HEK293T (cell line): ENCODE results near the gene RER1.

Source experiments
- CTCF ChIA-PET: fragments of 350-600 bp; formaldehyde crosslinking; extraction: SDS; loops from one replicate; lab custom pipeline; 2021; ENCODE audit warnings: antibody characterized with exemption, inconsistent platforms; lab: Yijun Ruan, JAX
- POLR2A ChIA-PET: fragments of 350-600 bp; formaldehyde crosslinking; extraction: SDS; loops from one replicate; lab custom pipeline; 2020; ENCODE audit warnings: antibody characterized with exemption, inconsistent platforms; lab: Yijun Ruan, JAX
- DNase-seq: peaks from one replicate; pipeline ENCODE4 v3.0.0; 2012; ENCODE audit warnings: mixed read lengths; ENCODE audit errors: extremely low spot score
- ARNT ChIP-seq: fragments of 450-650 bp; IDR thresholded peaks from 2 replicates; pipeline ENCODE4 v1.6.1; 2017; ENCODE audit warnings: mild to moderate bottlenecking
- BHLHE40 ChIP-seq: fragments of 450-650 bp; IDR thresholded peaks from 2 replicates; pipeline ENCODE4 v1.6.1; 2016; ENCODE audit warnings: mild to moderate bottlenecking, moderate library complexity, borderline replicate concordance
- CTBP1 ChIP-seq: fragments of 450-650 bp; IDR thresholded peaks from 2 replicates; pipeline ENCODE4 v1.6.1; 2016; ENCODE audit warnings: borderline replicate concordance
- ELF4 ChIP-seq: fragments of 450-650 bp; IDR thresholded peaks from 2 replicates; pipeline ENCODE4 v1.6.1; 2017; ENCODE audit warnings: antibody characterized with exemption
- FOXA1 ChIP-seq: fragments of 450-650 bp; IDR thresholded peaks from 2 replicates; pipeline ENCODE4 v1.6.1; 2016; ENCODE audit warnings: mild to moderate bottlenecking
- FOXK2 ChIP-seq: fragments of 450-650 bp; IDR thresholded peaks from 2 replicates; pipeline ENCODE4 v1.6.1; 2016; ENCODE audit warnings: mild to moderate bottlenecking
- FOXM1 ChIP-seq: fragments of 450-650 bp; IDR thresholded peaks from 2 replicates; pipeline ENCODE4 v1.6.1; 2017; ENCODE audit warnings: mild to moderate bottlenecking, borderline replicate concordance
- HDGF ChIP-seq: fragments of 450-650 bp; IDR thresholded peaks from 2 replicates; pipeline ENCODE4 v1.6.1; 2017; ENCODE audit warnings: antibody characterized with exemption, borderline replicate concordance
- L3MBTL2 ChIP-seq: fragments of 450-650 bp; conservative IDR thresholded peaks from 2 replicates; pipeline ENCODE4 v1.6.1; 2016; ENCODE audit warnings: mild to moderate bottlenecking
- LEF1 ChIP-seq: fragments of 450-650 bp; IDR thresholded peaks from 2 replicates; pipeline ENCODE4 v1.6.1; 2017; ENCODE audit warnings: mild to moderate bottlenecking, borderline replicate concordance
- NFRKB ChIP-seq: fragments of 450-650 bp; IDR thresholded peaks from 2 replicates; pipeline ENCODE4 v1.6.1; 2016; ENCODE audit warnings: mild to moderate bottlenecking, moderate library complexity
- SP1 ChIP-seq: fragments of 450-650 bp; IDR thresholded peaks from 2 replicates; pipeline ENCODE4 v1.6.1; 2017
- SUZ12 ChIP-seq: fragments of 450-650 bp; IDR thresholded peaks from 2 replicates; pipeline ENCODE4 v1.6.1; 2016; ENCODE audit warnings: mild to moderate bottlenecking
- TARDBP ChIP-seq: fragments of 450-650 bp; IDR thresholded peaks from 2 replicates; pipeline ENCODE4 v1.6.1; 2016
- ZNF384 ChIP-seq: fragments of 450-650 bp; IDR thresholded peaks from 2 replicates; pipeline ENCODE4 v1.6.1; 2016
- TF ChIP-seq, protein P1 (sequence below): fragments of 450-650 bp; IDR thresholded peaks from 2 replicates; pipeline ENCODE4 v1.6.1; 2016

RER1 gene

DNA sequence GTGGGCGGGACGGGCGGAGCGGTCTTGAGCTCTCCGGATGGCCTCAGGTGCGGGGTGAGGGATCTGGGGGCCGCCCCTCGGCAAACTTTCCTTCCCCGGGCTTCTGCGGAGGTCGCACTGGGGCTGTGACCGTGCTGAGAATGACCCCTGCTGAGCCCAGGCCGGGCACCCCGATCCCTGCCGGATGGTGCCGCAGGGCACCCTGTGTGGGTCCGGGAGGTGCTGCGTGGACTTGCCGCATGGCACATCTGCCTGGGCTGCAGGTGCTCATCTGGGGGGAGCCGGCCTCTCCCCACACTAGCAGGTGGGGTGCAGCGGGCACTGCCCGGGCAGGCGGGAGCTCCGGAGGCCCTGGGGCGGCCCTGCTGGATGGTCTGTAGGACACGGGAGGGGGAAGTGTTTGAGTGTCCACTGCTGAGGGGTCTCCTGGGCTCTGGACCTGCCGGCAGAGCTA, 52.5 kb downstream of the RER1 start:
- TF ChIP-seq FOXM1 (no peak), ARNT (no peak), HDGF (no peak), ELF4 (no peak), SP1 (no peak), ZNF384 (no peak), NFRKB (no peak), L3MBTL2 (no peak), FOXK2 (no peak), TARDBP (no peak), BHLHE40 (no peak), SUZ12 (no peak), CTBP1 (no peak)
- TF ChIP-seq, protein P1, sequence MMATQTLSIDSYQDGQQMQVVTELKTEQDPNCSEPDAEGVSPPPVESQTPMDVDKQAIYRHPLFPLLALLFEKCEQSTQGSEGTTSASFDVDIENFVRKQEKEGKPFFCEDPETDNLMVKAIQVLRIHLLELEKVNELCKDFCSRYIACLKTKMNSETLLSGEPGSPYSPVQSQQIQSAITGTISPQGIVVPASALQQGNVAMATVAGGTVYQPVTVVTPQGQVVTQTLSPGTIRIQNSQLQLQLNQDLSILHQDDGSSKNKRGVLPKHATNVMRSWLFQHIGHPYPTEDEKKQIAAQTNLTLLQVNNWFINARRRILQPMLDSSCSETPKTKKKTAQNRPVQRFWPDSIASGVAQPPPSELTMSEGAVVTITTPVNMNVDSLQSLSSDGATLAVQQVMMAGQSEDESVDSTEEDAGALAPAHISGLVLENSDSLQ: no peak
- CTCF ChIA-PET: no interaction called here
- no peak for DNase-seq
- POLR2A ChIA-PET: no interaction called here

DNA sequence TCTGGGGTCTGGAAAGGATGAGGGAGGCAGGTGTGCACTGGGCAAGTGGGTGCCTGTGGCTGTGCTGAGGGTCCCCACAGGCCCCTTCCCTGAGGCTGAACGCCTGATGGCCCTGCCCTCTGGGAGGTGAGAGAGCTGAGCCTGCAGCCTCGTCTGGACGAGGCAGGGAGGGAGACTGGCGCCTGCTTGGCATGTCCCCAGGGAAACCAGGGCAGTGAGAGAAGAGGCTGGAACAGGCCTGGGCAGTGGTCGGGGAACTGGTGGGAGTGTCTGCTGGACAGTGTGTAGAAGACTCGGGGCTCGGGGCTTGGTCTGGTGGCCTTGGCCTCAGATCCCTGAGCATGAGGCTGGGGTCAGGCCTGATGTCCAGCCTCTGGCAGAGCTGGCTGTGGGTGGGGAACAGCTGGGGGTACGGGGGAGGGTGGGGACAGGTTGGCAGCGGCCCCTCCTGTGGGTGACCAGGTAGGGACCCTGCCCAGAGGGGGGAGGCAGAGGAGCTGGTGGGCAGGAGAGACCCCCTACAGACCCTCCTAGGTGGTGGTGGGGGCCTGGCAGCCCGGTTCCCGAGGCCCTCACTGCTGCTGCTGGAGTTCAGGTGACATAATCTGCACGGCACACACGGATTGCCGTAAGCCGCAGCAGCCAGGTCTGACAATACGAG, 53.7 kb downstream of the RER1 start:
- ChIA-PET CTCF (no interaction called here), POLR2A (no interaction called here)
- TF ChIP-seq FOXK2: no peak
- no peak for TF ChIP-seq HDGF
- no peak for TF ChIP-seq TARDBP
- TF ChIP-seq SP1: no peak
- TF ChIP-seq L3MBTL2: no peak
- TF ChIP-seq ELF4: no peak
- no peak for TF ChIP-seq NFRKB
- no peak for TF ChIP-seq LEF1
- TF ChIP-seq, protein P1: no peak
- TF ChIP-seq BHLHE40: no peak
- TF ChIP-seq SUZ12: no peak
- no peak for TF ChIP-seq ARNT
- no peak for DNase-seq

DNA sequence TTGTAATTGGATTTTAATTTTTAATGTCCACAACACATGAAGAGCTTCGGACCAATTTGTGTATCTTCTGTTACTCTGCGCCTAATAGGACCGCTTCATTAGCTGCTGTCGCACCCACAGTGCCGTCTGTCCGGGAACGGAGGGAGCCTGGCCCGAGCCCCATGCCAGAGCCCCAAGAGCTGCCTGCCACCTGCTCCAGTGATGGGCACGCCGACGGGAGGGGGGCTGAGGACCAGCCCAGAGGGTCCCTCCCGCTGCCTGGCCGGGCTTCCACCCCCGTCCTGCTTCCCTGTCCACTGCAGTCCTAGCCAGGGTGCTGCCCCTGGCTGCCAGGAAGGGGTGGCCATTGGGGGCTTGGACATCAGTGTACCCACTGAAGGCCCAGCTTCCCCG, 54.2 kb downstream of the RER1 start:
- TF ChIP-seq ELF4 (no peak), ARNT (no peak), FOXM1 (no peak), SUZ12 (no peak), FOXK2 (no peak), CTBP1 (no peak), NFRKB (no peak), ZNF384 (no peak), TARDBP (no peak)
- TF ChIP-seq, protein P1: no peak
- ChIA-PET POLR2A (interaction anchor here (2.0 kb wide), 1 partner anchor 80 kb away, joined by 11 read pairs; the partner anchor contains the start of gene PANK4), CTCF (no interaction called here)
- DNase-seq: no peak

DNA sequence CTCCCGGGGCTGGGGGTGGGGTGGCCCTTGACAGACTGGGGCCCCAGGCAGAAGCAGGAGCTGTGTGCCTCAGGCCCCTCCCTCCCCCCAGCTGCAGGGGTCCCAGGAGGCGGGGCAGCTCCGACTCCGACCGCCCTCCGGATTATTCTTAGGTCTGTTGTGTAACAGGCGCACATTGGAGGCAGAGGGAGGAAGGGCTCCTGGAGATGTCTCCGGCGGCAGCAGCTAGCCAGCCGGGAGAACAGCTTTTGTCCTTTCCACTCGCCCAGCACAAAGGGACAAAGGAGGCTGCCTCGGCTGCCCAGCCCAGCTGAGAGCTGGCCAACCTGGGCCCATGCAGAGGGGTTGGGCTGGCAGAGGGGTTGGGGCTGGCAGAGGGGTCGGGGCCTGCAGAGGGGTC, 54.8 kb downstream of the RER1 start:
- POLR2A ChIA-PET: interaction anchor here (1.1 to 2.0 kb wide), 2 partner anchors 80 to 139 kb away, joined by 3 to 11 read pairs; partner anchors contain the start of gene PANK4
- TF ChIP-seq ARNT (no peak), FOXA1 (no peak), FOXK2 (no peak), CTBP1 (no peak), TARDBP (no peak), FOXM1 (no peak), LEF1 (no peak), SP1 (no peak), BHLHE40 (no peak), SUZ12 (no peak), L3MBTL2 (no peak), HDGF (no peak), ZNF384 (no peak), NFRKB (no peak), ELF4 (no peak)
- TF ChIP-seq, protein P1: no peak
- DNase-seq: no peak
- CTCF ChIA-PET: interaction anchor here (0.7 to 0.8 kb wide), 2 partner anchors 12 to 87 kb away, joined by 3 read pairs; no protein-coding TSS in a partner anchor

DNA sequence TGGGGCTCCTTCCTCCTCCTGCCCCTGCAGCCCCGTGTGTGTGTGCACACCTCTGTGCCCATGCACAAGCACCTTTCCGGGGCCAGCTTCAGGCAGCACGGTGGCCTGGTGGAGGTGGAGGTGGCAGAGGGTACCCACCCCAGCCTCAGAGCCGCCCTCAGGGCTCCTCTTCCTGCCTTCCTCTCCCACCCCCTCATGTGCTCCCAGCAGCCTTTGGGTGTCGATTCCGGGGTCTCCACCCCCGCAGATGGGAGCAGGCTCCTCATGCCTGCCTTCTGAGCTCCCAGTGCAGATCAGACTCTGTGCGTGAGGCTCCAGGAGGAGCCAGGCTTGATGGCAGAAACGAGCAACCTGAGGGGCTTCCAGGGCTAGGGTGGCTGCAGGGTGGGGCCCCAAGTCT, 55.2 kb downstream of the RER1 start:
- CTCF ChIA-PET: interaction anchor here (0.7 to 0.8 kb wide), 2 partner anchors 13 to 86 kb away, joined by 3 read pairs; no protein-coding TSS in a partner anchor

More for the DNA sequence above, 55.2 kb downstream of the RER1 start:
- no peak for DNase-seq
- POLR2A ChIA-PET: interaction anchor here (0.8 to 2.0 kb wide), 4 partner anchors 28 to 139 kb away, joined by 3 to 11 read pairs (median 3); partner anchors contain the start of gene PANK4
- TF ChIP-seq ZNF384 (no peak), TARDBP (no peak), CTBP1 (no peak), NFRKB (no peak), ELF4 (no peak), SP1 (no peak)
